Embryonic facial prominence (tissue), 1 donor: ENCODE data around the gene MS4A5.

ENCODE experiments used
- DNase-seq: peaks from one replicate; pipeline ENCODE4 v3.0.0-alpha.2; 2016; ENCODE audit errors: extremely low spot score

MS4A5 gene

DNA sequence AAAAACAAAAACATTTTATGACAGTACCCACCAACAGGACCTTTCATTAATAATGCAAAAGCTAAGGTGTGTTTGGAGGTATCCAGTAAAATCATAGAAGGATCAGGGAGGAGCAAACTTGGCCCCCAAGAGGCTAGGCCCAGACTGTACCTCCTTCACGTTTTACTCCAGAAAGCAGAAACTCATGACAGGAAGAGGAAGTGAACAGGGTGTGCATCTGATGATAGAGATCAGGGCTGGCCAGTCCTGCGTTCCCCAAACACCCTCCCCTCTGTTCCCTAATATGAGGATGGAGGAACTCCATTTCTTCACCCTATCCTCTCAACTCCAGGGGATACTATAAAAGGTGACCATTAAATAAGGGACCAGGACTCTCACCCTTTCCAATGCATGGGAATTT is 53.0 kb downstream of the MS4A5 start:
- no peak for DNase-seq

DNA sequence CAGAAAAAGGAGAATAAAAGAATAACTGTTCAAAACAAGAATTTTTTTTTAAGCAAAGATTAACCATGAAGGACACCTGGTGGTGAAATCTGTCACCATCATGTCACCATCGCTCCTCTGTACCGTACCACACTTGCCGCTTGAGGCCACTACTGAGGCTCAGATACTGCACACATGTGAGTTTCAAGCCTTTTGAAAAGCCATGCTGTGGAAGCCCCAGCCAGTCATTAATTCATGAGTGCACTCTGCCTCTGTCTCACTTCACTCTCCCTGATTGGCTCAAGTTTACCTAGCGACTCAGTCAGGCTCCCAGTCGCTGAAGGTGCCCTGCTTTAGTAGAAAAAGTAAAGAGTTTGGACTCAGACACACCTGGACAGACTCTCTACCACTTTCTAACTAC is 56.6 kb downstream of the MS4A5 start:
- no peak for DNase-seq

DNA sequence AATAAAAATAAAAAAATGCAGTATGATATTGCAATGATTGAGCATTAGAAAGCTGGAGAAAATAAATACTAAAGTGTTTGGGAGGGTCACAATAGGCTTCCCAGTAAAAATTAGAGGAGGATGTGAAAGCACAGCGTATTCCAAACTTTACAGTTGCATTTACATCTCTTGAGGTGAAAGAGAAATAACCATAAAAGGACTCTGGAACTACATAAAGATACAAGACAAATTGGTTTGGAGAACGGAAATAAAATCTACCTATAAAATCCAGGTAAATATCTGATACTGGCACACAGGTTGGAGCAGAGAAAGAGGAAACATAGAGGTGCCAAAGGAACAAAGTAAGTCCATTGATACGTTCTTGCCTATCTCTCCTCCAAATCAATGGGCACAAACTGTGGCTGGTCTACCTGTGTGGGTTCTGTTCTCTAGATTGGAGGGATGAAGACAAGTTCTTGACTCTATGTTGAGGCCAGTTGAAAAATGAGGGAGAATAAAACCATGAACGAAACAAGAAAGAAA is 63.2 kb downstream of the MS4A5 start, which contains the start of gene MS4A12:
MS4A12 (plus strand) TSS at position 291 of the 522 bp plus-strand sequence. CDS start 4,541 bp downstream, outside the sequence.
- no peak for DNase-seq

DNA sequence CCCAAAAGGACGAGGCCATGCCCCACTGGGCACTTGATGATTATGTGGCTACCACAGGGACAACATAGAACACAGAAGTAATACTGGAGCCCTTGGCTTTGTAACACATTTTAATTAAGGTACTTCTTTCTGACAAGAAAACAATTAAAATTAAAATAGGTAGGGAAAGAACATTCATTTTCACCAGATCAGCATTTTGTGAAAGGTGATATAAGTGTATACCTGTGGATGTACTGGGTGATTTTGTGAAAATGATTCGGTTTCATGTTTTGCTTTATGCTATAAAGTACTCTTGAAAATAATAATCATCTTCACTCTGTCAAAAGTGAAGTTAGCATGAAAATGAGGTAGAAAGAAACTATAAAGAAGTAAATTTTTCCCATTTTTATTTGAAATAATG is 64.1 kb downstream of the MS4A5 start:
- no peak for DNase-seq
